Pons (tissue), 1 donor: ENCODE data around the gene RIMS4.
"Not testable (repeated sequence)": the region's sequence is repeated elsewhere in the genome, so short reads cannot be mapped to it uniquely, and the experiment has no call there.

Source experiments
- DNase-seq: peaks from one replicate; pipeline ENCODE4 v3.0.0-alpha.2; 2016; ENCODE audit warnings: low spot score

Gene RIMS4

DNA sequence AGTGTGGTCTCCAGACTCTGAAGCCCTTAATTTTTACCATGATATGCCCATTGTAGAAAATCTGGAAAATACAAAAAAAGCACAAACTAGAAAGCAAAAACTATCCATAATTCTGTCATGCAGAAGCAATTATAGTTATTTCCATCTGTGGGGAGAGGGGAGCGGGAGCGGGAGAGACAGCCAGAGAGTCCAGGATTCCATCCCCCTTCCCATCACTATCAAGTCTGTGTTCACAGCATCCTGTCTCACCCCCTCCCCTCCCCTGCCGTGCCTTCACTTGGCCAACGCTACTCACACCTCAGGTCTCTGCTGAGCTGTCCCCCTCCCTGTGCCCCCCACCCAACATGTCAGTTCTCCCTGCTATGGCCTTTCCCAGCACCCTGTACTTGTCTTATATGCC lies 14.5 kb downstream of the RIMS4 start:
- no peak for DNase-seq

DNA sequence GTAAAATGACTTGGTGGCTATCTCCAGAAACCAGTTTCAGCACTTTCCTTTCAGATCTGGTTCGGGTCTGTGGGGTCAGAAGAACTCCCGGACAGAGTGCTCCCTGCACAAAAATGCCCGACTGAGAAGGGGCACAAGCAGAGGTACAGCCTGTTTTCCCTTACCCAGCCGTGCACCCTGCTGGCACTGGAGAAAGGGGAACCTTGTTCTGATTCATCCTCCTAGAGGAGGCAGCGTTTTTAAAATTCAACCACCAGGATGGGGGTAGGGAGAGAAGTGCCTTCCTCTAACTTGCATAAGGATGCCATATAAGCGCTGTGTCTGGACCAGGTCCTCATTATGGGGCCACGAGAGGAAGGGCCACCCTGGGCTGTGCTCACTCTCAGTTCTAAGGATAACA lies 17.6 kb downstream of the RIMS4 start:
- no peak for DNase-seq

- DNase-seq = no peak
Measured at GRCh38 chr20:44790638-44791393, 19.5 kb downstream of the RIMS4 start.

DNA sequence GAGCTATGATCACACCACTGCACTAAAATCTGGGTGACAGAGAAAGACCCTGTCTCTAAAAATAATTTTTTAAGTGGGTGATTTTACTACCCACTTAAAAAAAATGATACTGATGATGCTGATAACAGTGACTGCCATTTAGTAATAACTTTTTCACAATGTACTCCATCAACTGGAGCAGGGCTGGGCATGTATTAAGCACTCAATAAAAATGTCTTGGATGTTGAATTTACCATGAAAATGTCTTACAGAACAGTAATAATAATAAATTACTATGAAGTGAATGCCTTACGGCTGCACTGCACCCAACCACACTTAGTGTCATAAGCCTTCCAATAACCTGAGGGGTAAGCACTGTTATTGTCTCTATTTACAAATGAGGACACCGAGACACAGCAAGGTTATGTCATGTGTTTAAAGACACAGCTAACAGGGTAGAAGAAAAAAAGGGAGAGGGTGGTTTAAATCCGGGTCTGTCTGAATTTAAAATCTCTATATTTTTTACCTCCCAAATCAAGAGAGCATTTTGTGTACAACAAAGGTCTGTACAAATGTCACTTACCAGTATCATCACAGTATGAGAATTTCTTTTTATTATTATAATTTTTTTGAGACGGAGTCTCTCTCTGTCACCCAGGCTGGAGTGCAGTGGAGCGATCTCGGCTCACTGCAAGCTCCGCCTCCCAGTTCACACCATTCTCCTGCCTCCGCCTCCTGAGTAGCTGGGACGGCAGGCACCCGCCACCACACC lies 21.5 kb downstream of the RIMS4 start:
- no peak for DNase-seq

- DNase-seq = no peak
Measured at GRCh38 chr20:44787299-44787698, 23.0 kb downstream of the RIMS4 start.

GRCh38 chr20:44785768-44786167 lies 24.6 kb downstream of the RIMS4 start:
- no peak for DNase-seq

GRCh38 chr20:44784688-44785087 lies 25.7 kb downstream of the RIMS4 start:
- no peak for DNase-seq

DNA sequence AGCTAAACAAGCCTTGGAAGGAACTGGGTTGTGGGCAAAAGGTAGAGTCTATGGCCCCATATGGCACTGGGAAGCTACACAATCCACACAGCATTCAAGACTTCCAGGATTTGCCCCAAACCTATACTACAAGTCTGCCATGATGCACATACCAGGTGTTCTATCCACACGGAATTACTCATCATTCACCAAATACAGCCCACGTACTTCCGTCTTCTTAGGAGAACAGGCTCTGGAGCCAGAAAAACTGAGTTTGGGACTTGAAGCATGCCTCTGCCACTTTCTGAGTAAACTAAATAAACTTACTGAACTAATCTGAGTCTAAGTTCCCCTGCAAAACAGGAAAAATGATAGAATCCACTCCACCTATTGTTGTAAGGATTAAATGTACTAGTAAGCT lies 28.6 kb downstream of the RIMS4 start:
- DNase-seq = no peak

DNA sequence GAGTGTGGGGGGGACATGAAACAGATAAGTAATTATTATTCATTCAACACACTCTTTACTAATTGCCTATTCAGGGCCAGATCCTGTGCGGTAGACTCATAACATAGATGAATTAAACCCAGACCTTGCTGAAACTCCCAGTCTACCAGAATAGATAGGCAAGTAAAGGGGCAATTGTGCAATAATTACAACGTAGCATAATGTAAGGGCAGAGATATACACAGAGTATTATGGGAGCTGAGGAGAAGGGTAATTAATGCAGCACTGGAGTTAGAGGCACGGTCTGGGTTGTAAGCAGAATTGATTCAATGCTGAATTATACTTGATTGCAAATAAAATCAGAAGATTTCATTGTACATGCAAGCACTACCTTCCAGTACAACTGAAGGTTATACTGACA lies 29.2 kb downstream of the RIMS4 start:
- DNase-seq = no peak

DNA sequence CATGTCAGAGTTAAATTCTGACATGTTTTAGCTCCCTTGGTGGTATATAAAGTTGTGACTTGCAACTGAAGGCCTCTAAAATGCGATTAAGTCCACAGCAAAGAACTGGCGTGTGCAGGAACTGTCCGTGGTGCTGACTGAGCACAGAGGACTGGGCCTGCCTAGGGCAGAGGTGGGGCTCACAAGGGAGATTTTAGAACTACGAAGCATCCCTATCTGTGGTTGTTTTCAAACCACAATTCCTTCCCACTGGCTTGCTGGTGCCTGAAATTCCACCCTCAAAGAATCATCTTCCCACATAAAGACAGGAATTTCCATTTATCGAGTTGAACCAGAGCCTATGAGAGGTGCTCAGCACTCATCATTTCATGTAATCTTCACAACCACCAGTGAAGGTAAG lies 30.1 kb downstream of the RIMS4 start:
- no peak for DNase-seq

DNA sequence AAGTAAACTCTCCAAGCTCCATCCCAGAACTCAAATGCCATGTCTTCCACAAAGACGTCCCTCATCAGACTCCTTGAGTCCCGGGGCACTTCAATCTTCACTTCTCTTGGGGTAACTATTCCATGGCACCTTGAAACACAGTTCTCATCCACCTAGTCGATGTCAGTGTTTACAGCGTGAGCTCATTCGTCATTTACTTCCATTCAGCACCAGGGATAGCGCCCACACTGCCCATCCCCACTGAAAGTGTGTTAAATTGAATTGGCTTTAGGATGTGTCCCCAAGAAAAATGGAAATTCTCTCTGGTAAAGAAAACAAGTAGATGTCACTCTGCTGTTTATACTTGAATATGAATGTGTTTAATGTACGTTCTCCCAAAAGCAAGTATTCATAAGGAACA lies 33.4 kb downstream of the RIMS4 start:
- no peak for DNase-seq

DNA sequence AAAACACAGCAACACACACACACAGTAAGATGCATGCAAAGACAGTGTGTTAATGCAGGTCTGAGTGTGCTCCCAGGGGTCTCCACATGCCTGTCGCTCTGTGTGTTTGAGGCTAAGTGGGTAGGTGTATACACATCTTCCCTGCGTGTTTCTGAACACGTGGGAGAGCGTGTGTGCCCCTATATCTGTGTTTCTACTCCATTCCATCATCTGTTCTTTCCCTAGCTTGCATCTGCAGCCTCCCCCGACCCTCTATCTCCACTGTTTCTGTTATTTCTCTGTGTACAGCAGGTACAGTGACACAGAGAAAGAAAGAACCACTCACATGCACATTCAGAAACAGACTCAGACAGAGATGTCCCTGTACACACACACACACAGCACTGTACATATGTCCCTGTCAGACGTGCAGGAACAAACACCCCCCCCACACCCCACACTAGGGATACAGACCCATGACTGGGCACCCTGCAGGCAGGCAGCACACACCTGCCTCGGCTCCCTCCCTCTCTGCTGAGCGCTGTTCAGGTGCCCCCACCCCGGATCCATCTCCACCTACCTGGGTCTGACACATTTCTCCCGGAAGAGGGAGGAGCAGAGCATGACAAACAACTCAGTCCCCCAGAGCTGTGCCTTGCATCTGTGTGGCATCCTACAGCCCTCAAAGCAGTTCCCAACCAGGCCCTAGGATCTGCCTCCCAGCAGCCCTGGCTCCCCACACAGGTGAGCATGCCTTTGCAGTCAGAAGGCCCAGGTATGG lies 37.1 kb downstream of the RIMS4 start:
- no peak for DNase-seq

GRCh38 chr20:44772636-44773035 lies 37.7 kb downstream of the RIMS4 start:
- DNase-seq = no peak

DNA sequence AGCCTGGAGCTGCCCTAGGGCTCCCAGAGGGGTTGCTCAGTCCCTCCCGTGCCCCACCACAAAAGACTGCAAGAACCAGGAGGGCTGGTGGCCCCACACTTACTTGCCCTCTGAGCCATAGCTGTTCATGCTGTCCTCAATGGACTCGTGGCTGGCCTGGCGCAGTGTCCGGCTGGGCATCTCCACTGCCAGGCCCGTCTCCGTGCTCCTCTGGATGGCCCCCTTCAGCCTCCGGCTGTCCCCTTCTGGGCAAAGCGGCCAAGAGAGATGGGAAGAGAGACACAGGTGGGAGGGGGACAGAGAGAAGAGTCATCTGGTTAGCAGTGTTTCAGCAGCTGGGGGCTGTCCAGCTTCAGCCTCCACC lies 39.2 kb downstream of the RIMS4 start:
- DNase-seq = no peak

DNA sequence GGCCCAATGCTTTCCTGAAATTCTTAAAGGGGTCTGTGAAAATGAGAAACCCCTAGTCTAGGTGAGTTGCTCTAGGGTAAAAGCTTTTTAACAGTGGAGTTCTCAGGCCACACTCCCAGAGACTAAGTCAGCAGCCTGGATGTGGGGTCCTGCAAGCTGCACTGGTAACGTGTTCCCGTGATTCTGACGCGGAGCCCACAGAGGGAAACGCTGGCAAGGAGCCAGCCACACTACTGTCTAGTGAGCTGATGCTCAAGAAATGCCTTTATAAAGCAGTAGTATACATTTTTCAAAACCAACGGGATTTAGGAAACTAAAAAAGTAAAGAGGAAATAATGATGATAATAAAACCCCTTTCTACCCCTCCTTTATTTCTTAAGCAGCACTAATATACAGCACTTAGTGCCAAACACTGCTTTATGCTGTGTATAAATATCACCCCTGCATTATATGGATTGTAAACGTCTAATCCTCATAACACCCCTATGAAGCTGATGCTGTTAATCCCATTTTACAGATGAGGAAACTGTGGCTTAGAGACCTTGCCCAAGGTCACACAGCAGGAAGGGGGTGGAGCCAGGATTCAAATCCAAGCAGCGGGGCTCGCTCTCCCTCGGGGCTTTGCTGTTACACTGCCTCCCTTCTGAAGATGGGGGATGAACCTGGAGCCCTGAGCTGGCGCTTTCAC lies 39.7 kb downstream of the RIMS4 start:
- DNase-seq = no peak

- no peak for DNase-seq
Measured at GRCh38 chr20:44769481-44769863, 40.9 kb downstream of the RIMS4 start.

DNA sequence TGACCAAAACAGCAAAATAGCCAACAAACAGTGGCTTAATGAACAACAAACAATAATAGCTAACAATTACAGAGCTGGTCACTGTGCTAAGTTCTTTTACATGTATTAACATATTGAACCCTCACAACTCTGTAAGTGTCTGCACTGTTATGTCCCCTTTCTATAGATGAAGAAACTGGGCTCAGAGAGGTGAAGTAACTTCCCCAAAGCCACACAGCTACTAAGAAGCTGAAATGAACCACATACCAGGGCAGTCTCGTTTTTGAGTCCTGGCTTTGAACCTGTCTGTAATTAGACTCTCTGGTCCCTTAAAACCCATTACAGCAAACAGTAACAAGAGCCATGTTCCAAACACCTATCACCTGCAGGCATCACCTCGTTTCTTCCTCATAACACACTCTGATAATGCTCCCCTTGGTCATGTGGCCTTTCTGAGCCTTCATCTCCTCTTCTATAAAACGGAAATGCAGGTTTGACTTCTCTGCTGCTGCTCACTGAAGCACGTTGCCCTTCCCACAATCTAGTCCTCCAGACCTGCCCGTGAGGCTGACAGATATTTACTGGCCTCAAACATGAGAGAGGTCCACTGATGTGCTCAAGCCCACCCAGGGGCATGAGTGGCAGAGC lies 41.4 kb downstream of the RIMS4 start:
- DNase-seq = no peak

GRCh38 chr20:44768256-44768655 lies 42.1 kb downstream of the RIMS4 start:
- no peak for DNase-seq

DNA sequence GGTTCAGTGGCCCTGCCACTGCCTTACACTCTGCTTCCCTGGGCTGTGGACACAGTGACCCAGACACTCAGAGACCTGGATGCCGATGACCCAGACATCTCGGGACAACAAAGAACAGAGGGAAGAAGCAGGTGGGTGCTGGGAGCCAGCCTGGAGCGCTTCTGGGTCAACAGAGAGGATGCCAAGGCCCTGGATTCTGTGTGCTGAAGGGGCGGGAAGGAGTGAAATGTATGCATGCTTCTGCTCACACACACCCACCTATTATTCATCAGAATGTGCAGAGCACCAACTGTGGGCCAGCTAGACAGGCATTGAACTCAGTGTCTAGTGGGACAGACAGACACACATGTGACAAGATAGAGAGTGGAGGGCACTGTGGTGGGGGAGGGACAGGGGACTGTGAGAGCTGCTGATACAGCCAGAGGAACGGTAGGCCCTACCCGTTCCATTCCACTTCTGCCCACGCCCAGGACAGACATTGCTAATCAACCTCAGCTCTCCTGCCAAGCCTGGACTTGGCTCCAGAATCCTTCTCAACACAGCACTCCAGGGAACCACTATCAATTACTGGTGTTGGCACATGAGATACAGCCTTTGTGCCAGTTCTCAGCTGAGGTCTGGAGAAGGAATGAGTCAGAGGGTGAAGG lies 44.5 kb downstream of the RIMS4 start:
- DNase-seq = no peak

- DNase-seq = no peak
Measured at GRCh38 chr20:44765091-44765490, 45.3 kb downstream of the RIMS4 start.

DNA sequence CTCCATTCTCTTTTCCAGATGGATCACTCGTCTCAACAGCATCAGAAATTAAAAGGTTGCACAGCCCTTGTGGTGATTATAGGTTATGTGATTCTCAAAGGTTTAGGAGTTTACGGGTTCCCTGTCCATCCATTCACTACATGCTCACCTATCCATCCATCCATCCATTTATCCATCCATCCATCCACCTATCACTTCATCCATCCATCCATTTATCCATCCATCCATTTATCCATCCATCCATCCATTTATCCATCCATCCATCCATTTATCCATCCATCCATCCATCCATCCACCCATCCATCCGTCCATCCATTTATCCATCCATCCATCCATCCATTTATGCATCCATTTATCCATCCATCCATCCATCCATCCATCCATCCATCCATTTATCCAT lies 46.5 kb downstream of the RIMS4 start:
- DNase-seq = not testable (repeated sequence)
